Stimulated activated CD8-positive, alpha-beta memory T cell treated with anti-CD3 and anti-CD28 coated beads, Interleukin-7, amount 100 ng/mL, for 24 hours (primary cell): Measurements from ENCODE around the gene RIC1.
A peak's percentile ranks its signal among the peaks of the same experiment; 100 is the strongest.
"Not testable (repeated sequence)": the region's sequence is repeated elsewhere in the genome, so short reads cannot be mapped to it uniquely, and the experiment has no call there.

Source experiments
- DNase-seq: peaks from one replicate; pipeline ENCODE4 v3.0.0-alpha.2; 2020; ENCODE audit warnings: low read depth

RIC1 gene, protein sequence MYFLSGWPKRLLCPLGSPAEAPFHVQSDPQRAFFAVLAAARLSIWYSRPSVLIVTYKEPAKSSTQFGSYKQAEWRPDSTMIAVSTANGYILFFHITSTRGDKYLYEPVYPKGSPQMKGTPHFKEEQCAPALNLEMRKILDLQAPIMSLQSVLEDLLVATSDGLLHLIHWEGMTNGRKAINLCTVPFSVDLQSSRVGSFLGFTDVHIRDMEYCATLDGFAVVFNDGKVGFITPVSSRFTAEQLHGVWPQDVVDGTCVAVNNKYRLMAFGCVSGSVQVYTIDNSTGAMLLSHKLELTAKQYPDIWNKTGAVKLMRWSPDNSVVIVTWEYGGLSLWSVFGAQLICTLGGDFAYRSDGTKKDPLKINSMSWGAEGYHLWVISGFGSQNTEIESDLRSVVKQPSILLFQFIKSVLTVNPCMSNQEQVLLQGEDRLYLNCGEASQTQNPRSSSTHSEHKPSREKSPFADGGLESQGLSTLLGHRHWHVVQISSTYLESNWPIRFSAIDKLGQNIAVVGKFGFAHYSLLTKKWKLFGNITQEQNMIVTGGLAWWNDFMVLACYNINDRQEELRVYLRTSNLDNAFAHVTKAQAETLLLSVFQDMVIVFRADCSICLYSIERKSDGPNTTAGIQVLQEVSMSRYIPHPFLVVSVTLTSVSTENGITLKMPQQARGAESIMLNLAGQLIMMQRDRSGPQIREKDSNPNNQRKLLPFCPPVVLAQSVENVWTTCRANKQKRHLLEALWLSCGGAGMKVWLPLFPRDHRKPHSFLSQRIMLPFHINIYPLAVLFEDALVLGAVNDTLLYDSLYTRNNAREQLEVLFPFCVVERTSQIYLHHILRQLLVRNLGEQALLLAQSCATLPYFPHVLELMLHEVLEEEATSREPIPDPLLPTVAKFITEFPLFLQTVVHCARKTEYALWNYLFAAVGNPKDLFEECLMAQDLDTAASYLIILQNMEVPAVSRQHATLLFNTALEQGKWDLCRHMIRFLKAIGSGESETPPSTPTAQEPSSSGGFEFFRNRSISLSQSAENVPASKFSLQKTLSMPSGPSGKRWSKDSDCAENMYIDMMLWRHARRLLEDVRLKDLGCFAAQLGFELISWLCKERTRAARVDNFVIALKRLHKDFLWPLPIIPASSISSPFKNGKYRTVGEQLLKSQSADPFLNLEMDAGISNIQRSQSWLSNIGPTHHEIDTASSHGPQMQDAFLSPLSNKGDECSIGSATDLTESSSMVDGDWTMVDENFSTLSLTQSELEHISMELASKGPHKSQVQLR (N-terminal part only)

DNA sequence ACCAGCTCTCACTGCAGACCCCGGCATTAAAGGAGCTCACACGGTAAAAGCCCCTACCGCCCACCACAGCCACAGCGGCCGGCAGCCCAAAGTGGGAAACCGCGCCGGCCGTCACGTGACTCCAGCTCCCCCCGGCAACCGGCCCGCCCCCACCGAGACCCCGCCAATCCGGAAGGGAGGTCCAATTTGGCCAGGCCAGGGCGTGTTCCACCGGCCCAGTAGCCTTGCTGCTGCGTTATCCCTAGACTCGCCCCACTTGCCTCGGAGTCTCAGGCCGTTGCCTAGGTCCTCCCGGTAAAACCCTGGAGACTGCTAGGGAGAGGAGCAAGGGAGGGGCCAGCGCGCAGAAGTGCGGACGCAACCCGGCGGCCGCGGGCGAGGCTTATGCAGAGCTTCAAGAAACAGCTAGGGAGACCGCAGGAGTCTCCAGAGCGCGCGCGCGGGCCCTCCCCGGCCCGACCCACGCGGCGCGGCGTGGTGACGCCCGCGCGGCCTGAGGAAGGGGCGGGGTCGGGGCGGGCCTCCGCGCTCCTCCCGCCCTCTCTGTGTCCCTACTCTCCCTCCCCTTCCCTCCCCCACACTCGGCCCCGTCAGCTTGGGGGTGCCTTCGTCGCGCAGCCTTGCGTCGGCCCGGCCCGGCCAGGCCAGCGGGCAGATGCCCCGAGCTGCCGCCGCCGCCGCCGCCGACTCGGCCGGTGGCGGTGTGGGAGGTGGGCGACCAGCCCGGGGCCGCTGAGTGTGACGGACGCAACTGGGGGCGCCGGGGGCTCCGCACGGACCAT lies at the start of gene RIC1:
TSS of gene RIC1 (plus strand) at position 578 of the 782 bp plus-strand sequence. CDS start at position 781, 203 bp downstream.
- DNase-seq = peak; percentile 68

DNA sequence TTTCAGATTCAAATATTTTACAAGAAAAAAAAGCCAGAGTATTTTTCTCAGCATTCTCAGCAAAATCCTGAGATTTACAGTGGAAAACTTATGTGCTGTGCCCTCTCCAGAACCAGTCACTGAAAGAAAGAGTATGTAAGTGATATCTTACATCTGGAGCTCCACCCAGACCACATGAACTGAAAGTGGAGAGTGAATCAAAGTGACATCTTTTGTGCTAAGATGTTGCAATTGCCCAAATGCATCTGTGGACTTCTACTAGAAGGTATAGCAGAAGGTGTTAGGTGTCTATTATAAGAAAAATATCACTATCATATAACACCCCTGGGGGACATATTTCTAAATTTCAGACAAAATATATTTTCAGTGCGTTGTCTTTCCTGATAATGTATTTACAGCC lies 49.0 kb upstream of the RIC1 start:
- DNase-seq = no peak

DNA sequence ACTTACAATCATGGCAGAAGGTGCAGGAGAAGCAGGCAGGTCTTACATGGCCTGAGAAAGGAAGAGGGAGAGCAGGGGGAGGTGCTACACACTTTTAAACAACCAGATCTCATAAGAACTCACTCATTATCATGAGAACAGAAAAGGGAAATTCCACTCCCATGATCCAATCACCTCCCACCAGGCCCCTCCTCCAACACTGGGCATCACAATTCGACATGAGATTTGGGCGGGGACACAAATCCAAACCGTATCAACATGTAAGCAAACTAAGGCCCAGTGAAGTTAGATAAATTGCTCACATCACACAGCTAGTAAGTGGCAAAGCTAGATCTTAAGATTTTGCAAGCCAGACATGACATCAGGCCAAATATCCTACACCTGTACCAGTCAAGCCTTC lies 48.3 kb upstream of the RIC1 start:
- no peak for DNase-seq

DNA sequence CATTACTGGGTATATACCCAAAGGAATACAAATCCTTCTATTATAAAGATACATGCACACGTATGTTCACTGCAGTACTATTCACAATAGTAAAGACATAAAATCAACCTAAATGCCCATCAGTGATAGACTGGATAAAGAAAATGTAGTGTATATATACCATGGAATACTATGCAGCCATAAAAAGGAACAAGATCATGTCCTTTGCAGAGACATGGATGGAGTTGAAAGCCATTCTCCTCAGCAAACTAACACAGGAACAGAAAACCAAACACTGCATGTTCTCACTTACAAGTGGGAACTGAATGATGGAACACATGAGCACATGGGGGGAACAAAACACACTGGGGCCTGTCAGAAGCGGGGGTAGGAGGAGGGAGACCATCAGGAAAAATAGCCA lies 47.2 kb upstream of the RIC1 start:
- not testable (repeated sequence) for DNase-seq

DNA sequence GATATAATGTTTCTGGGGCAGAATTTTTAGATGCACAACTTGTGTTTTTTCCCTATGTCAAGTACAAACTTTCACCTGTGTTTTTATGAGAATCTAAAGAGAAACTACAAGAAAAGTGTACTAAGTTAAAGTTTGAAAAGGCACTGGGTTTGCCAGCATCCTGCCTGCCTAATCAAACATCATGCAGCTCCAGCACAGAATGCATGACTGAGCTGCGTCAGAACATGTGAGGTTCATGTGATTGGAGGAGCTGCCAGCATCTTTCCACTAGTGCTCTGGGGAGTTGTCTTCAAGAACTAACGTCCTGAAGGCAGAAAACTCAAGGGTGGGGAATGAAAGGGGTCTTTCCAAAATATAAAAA lies 46.1 kb upstream of the RIC1 start:
- no peak for DNase-seq

DNA sequence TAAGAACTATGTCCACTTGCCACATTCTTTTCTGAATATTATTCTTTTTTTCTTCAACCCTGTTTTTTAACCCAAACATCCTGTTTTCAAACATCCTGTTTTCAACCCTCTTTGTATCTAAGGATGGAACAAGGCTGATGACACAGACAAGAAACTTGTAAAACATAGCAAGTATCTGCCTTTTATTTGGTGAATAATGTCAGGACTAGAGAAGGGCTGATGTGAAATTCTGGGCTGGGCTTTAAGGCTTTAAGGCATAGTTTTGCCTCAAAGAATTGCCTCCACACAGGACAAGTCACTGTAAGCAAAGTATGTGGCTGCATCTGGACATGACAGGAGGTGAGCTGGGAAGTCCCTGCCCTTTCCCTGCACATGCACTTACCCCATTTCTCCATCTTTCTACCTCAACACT lies 42.5 kb upstream of the RIC1 start:
- DNase-seq = no peak

DNA sequence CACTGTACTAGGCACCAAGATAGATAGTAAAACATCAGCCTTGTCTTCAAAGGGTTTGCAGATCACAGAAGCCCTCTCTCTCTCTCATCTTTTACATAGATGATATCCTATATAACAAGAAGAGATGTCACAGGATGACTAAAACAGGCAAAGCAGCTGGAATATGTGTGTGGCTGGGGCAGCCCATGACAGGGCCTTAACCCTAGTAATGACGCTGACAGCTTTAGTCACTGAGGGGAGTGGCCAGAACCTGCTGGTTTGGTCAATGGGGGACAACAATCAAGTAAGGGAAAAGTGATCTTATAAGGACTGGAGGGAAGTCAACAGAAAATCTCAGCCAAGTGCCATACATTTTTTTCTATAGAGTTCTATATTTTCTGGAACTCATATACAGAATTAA lies 41.9 kb upstream of the RIC1 start:
- DNase-seq = peak; percentile 15

DNA sequence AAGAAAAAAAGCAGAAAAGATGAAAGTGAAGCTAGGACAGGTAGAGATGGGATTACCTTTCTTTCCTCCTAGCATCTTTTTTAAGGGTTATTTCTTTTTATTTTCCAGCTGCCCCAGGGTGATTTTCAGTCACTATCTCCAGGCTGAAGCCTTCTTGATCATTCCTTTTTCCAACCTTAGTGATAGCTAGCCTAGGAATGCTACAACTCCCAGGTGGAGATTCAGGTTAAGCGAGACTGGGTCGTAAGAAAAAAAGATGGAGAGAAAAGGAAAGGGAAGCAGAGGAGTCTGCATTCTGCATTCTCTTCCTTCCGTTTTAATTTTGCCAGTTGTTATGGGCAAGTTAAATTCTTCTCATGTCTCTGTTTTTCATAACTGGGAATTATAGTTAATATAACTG lies 36.7 kb upstream of the RIC1 start:
- DNase-seq = no peak

DNA sequence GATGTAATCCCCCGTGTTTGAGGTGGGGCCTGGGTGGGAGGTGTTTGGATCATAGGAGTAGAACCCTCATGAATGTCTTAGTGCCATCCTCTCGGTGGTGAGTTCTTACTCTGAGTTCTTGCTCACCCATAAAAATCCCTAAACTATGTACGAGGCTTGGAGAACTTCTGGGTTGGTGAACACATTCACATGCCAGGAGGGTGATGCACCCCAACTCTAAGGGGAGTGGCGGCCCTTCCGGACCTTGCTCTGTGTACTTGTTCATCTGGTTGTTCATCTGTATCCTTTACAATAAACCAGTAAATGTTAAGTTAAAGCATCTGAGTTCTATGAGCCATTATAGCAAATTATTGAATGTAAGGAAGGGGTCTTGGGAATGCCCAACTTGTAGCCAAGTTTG lies 36.0 kb upstream of the RIC1 start:
- DNase-seq = no peak

DNA sequence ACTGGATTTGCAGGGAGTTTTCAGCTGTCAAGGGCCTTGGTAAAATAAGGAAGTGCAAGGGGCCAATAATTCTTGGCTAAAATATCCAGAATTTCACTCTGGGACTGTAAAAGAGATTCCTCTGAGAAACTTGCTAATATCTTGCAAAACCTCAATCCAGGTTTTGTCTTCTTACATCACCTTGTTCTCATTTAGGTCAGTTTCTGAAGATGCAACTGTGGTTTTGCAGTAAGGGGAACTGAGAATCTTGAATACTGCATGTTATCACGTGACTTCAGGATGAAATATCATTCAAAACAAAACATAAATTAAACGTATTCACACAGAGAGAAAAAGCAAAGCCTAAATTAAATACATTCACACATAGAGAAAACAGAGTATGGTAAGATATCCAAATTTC lies 35.0 kb upstream of the RIC1 start:
- DNase-seq = no peak

DNA sequence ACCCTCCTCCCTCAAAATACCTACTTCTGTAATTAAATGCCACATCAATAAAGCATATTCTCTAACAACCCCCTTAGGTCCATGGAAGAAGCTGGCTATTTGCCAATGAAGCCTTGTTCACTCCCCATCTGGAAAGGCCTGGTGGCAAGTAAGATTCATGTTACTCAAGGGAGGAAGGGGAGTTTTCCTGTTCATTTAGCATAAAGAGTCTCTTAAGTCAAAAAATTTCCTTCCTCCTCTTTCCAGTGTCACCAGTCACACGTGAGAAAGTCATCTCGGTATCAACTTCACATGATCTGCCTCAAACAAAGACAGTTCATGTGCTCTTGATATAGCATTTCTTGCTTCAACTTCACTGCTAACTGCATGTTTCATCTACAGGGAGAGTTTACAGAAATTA lies 32.7 kb upstream of the RIC1 start:
- DNase-seq = no peak

DNA sequence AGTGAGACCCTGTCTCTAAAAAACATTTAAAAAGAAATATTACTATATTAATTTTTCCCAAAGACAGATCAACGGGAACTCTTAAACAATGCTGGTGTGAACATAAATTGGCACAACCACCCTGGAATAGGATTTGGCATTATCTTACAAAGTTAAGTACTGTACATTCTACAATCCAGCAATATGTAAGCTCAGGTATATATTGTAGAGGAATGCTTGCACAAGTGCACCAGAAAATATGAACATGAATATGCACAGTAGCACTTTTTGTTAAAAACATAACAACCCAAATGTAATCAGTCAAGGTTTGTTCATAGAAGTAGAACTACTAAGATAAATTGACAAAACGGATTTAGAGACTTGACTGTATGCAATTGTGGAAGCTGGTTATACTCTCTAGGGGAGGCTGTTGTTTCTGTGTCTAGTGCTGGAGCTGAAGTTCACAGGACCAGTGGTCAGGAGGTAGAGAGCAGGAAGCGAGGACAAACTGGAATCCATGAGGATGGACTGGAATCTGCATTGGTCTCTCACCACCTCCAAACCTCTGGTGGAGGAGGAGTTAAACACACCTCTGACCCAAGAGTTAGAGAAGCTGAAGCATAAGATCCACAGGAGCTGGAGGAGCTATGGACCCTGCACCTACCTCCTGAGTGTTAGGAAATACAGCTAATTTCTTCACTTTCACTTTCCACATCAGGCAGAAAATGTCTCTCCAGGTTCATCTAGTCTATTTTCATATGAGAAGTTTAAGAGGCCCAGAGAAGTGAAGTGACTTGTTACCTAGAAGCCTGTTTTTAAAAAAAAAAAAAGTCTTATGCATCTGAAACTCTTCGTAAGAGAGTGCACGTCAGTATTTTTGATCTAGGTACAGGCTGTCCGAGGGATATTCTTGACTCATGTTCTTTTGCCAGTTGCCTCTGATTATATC lies 20.3 kb upstream of the RIC1 start:
- DNase-seq = no peak

DNA sequence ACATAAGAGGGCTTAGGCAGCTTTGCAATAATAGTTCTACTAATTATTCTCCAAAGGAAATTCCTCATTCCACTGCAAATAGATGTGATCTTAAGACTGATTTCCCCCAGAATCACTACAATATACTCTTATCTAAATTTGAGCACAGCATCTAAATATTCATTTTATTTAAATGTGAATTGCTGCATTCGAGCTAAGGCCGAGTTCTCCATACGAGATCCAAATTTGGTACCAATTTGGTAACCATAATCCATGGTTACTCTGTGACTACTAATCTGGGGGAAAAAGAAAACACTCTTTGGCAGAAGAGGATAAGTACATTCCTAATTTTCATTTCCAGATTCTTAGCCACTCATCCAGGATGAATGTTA lies 19.7 kb upstream of the RIC1 start:
- DNase-seq = no peak

DNA sequence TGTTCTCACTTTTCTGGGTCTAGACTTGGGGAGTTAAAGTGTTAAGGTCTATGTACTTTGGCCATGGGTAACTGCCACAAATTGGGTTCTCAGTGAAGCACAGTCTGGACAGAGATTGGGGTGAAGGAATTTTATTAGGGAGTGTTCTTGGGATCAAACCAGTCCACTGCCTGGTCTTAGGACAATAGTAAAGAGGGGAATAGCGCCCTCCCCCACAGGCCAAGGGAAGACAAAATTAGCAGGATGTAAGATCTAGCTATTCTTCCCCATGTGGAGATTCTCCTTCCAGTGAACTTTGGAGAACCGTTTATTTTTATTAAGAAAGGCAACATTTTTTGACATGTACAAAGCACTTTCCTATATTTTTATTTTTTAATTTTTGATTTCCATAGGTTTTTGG lies 18.4 kb upstream of the RIC1 start:
- DNase-seq = no peak

DNA sequence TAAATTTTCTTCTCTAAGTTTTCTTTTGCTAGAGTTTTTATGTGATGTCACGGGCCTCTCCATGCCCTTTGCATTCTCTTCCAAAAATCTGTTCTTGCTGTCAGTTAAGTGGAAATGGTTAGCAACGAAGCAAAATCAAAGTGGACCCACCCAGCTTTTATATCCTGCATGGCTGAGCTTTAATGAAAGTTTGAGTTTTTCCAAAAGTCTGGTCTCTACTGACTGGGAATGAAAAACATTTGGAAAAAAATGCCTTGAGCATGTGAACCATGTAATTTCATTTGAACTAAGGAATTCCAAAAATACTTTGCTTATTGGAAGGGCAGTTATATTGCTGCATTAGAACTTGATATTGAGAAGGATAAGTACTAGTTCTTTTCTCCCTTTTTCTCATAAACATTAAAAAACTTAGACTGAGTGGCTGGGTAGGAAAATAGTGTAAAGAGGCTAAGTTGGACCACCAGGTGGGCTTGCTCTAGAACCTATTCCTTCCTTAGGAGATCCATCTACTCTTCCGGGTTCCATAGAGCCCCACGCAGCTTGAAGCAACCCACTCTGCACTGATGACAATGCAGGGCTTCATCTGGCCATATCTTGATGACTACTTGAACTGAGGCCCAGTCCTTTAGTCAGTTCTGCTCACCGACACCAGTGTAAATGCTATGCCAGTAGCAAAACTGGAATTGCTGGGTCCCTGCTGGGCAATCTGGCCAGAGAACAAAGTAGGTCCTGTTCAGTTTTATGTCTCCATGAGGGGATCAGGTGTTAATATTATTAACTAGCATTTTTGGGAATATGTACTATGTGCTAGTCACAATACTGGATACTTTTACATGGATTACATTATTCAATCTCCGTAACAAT lies 17.4 kb upstream of the RIC1 start:
- DNase-seq = no peak

DNA sequence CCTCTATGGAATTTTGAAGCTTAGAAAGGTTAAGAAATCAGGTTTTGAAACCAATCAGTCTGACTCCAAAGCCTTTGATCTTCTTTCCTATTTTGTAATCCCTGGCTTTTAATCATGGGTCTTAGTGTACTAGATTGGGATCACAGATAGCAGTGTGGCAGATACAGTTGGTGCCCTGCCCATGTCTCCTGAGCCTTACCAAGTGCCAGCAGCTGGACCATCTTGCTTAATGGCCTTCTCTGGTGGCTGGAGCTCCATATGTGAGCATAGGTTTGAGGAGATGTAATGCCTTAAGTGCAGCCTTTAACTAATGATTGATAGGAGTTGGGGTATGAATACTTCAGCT lies 16.7 kb upstream of the RIC1 start:
- no peak for DNase-seq

DNA sequence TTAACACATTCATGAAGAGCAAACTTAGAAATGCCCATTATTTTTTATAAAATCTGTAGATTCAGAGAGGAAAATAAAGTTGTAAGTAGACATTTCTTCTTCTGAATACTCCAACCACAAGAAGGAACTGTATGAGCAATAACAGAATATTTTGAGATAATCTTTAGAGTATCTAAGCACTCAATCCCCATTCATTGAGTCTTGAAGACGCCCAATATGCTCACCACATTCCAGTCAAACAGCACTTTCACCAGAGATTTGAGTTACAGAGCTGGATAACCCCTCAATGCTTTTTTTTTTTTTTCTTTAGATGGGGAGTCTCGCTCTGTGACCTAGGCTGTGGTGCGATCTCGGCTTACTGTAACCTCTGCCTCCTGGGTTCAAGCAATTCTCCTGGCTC lies 14.7 kb upstream of the RIC1 start:
- no peak for DNase-seq

DNA sequence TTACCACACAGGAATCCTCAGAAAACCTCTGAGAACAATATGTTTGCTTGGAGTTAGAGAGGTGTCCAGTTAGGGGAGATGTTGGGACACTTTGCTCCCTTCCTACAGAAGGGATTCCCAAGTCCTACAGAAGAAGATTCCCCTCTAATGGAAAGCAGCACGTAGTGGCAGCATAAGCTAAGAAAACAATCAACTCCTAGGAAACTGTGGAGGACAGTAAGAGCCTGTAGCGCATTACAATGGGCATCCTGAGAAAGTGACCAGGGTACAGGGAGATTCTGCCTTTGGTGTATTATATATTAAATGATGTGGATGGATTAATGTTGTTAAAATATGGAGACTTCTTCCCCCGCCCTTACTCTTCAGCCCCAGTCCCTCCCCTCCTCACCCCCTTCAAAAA lies 13.9 kb upstream of the RIC1 start:
- DNase-seq = no peak

DNA sequence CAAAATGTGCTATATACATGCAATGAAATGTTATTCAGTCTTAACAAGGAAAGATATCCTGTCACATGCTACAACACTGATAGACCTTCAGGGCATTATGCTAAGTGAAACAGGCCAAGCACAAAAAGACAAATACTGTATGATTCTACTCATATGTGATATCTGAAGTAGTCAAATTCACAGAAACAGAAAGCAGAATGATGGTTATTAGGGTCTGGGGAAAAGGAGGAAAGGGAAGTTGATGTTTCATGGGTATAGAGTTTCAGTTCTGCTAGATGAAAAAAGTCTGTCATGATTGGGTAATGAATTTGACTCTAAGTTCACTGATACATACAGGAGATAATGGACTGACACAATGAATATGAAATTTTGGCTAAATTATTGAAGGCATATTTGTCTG lies 11.2 kb upstream of the RIC1 start:
- no peak for DNase-seq

DNA sequence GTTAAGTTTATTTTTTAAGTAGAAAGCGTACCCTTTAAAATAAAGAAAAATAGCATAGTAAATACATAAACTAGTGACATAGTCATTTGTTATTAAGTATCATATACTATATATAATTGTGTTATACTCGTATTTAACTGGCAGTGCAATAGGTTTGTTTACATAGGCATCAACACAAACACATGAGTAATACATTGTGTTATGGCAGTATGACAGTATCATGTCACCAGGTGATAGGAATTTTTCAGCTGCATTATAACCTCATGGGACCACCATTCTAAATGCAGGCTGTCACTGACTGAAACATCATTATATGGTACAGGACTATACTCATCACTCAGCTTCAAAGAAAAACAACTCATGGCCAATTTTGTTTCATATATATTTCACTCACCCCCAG lies 8.4 kb upstream of the RIC1 start:
- no peak for DNase-seq
